DMS 273 (cell line): ENCODE measurements around the gene WBP1.
"Not testable (repeated sequence)": the region's sequence is repeated elsewhere in the genome, so short reads cannot be mapped to it uniquely, and the experiment has no call there.

Source experiments
- DNase-seq: peaks from one replicate; lab custom pipeline; 2025; ENCODE audit not compliant: unreplicated experiment; lab: John Stamatoyannopoulos, UW

The WBP1 gene

GRCh38 chr2:74481431-74481830 lies 23.2 kb downstream of the WBP1 start:
- DNase-seq = no peak

GRCh38 chr2:74481961-74482800 lies 23.9 kb downstream of the WBP1 start:
- peak; percentile 83 for DNase-seq

- peak; percentile 97 for DNase-seq
Observed at GRCh38 chr2:74482801-74483674, 24.8 kb downstream of the WBP1 start, which contains the start of the genes CCDC142 and TTC31. Gene CCDC142, minus strand, starts transcription at chr2:74482998. Its CDS starts 161 bp downstream, at chr2:74482837. Gene TTC31, plus strand, starts transcription at chr2:74483081. Its CDS starts 15 bp downstream, at chr2:74483096.

GRCh38 chr2:74483675-74484164 lies 25.5 kb downstream of the WBP1 start:
- not testable (repeated sequence) for DNase-seq

GRCh38 chr2:74486141-74486540 lies 27.9 kb downstream of the WBP1 start:
- no peak for DNase-seq

- DNase-seq = no peak
Observed at GRCh38 chr2:74488643-74489481, 30.6 kb downstream of the WBP1 start.

- DNase-seq = no peak
Observed at GRCh38 chr2:74489906-74490305, 31.7 kb downstream of the WBP1 start.

GRCh38 chr2:74491648-74492544 lies 33.7 kb downstream of the WBP1 start:
- no peak for DNase-seq

GRCh38 chr2:74493546-74493945 lies 35.3 kb downstream of the WBP1 start:
- no peak for DNase-seq

GRCh38 chr2:74495440-74495839 lies 37.2 kb downstream of the WBP1 start:
- no peak for DNase-seq

GRCh38 chr2:74496997-74497776 lies 38.9 kb downstream of the WBP1 start:
- peak; percentile 16 for DNase-seq

- DNase-seq = peak; percentile 47
Observed at GRCh38 chr2:74497777-74498499, 39.7 kb downstream of the WBP1 start.

GRCh38 chr2:74498500-74499266 lies 40.4 kb downstream of the WBP1 start:
- peak; percentile 74 for DNase-seq

- DNase-seq = peak; percentile 50
Observed at GRCh38 chr2:74499267-74499939, 41.2 kb downstream of the WBP1 start, which contains the start of gene LBX2. Gene LBX2, minus strand, starts transcription at chr2:74499603. Its CDS starts 66 bp downstream, at chr2:74499537.

- no peak for DNase-seq
Observed at GRCh38 chr2:74499940-74500577, 41.8 kb downstream of the WBP1 start.

GRCh38 chr2:74500578-74500946 lies 42.3 kb downstream of the WBP1 start:
- no peak for DNase-seq
